Activated naive CD8-positive, alpha-beta T cell treated with anti-CD3 and anti-CD28 coated beads, Interleukin-2, amount 10 ng/mL, durations not matched to agents 7 days and 5 days (primary cell): ENCODE data around the gene PLIN5. TPM values are rescaled to one million over a fixed set of nuclear protein-coding genes. Genes with fewer than 3 reads are reported as not detected.
"Not testable (repeated sequence)": the region's sequence is repeated elsewhere in the genome, so short reads cannot be mapped to it uniquely, and the experiment has no call there.

Experiments
- ATAC-seq: fragments of 150-1000 bp; cut with Tn5 transposase; one replicate; pipeline ENCODE4 v1.10.0; 2021; ENCODE audit warnings: low read depth, moderate library complexity
- POLR2A ChIA-PET: fragments of 350-600 bp; sonication (Branson Sonifier 250); formaldehyde crosslinking; loops from one replicate; lab custom pipeline; 2021; ENCODE audit warnings: antibody characterized with exemption; lab: Charles Lee
- DNase-seq: peaks from one replicate; pipeline ENCODE4 v3.0.0; 2021
- H3K27ac Mint-ChIP-seq: one replicate; pipeline ENCODE4 v1.8.0; 2022; ENCODE audit warnings: mild to moderate bottlenecking, mixed read lengths
- H3K27me3 Mint-ChIP-seq: one replicate; pipeline ENCODE4 v1.8.0; 2022; ENCODE audit warnings: mild to moderate bottlenecking, moderate library complexity, mixed read lengths
- H3K36me3 Mint-ChIP-seq: one replicate; pipeline ENCODE4 v1.8.0; 2021; ENCODE audit warnings: mild to moderate bottlenecking, mixed read lengths
- H3K4me1 Mint-ChIP-seq: one replicate; pipeline ENCODE4 v1.8.0; 2021; ENCODE audit warnings: mixed read lengths
- H3K4me3 Mint-ChIP-seq: one replicate; pipeline ENCODE4 v1.8.0; 2022; ENCODE audit warnings: mild to moderate bottlenecking, moderate library complexity, mixed read lengths
- H3K9me3 Mint-ChIP-seq: one replicate; pipeline ENCODE4 v1.8.0; 2021; ENCODE audit warnings: mixed read lengths
- total RNA-seq, 2 experiments: library from RNA; stranded (reverse); gene quantifications; one replicate each; pipeline ENCODE4 v1.2.3, GENCODE V29; 2021

PLIN5 gene
- total RNA-seq, 2 experiments from 2014 or later = 0.37 to 1.1 TPM

- Mint-ChIP-seq H3K4me3 (no peak overlapping the region), H3K27ac (no peak overlapping the region), H3K27me3 (peaks cover 16% of the 10 kb centered on the region), H3K4me1 (peaks cover 2% of the 10 kb centered on the region), H3K9me3 (no peaks in the 10 kb centered on the region), H3K36me3 (no peaks in the 10 kb centered on the region)
- POLR2A ChIA-PET = interaction anchor here (1.3 kb wide), 1 partner anchor 62 kb away, joined by 6 read pairs; the partner anchor contains the start of gene HDGFL2
- ATAC-seq = no peak
- DNase-seq = no peak
Observed at GRCh38 chr19:4533835-4534424, 1.1 kb downstream of the PLIN5 start.

- ATAC-seq = no peak
Observed at GRCh38 chr19:4533334-4533733, 1.7 kb downstream of the PLIN5 start.

GRCh38 chr19:4531562-4532165 is 3.4 kb downstream of the PLIN5 start:
- Mint-ChIP-seq H3K4me3 (no peak overlapping the region), H3K4me1 (peaks cover 2% of the 10 kb centered on the region), H3K36me3 (no peaks in the 10 kb centered on the region), H3K27me3 (peaks cover 12% of the 10 kb centered on the region), H3K9me3 (no peaks in the 10 kb centered on the region), H3K27ac (no peak overlapping the region)
- no peak for ATAC-seq
- DNase-seq = no peak
- POLR2A ChIA-PET = no interaction called here

More at GRCh38 chr19:4533334-4533733, 1.7 kb downstream of the PLIN5 start:
- no peak for DNase-seq
- POLR2A ChIA-PET = no interaction called here
- Mint-ChIP-seq H3K36me3 (no peaks in the 10 kb centered on the region), H3K4me3 (no peak overlapping the region), H3K27me3 (peaks cover 16% of the 10 kb centered on the region), H3K4me1 (peaks cover 2% of the 10 kb centered on the region), H3K27ac (no peak overlapping the region), H3K9me3 (no peaks in the 10 kb centered on the region)

- Mint-ChIP-seq H3K27me3 (peaks cover 2% of the 10 kb centered on the region), H3K4me3 (no peak overlapping the region), H3K27ac (no peak overlapping the region), H3K4me1 (peaks cover 2% of the 10 kb centered on the region), H3K9me3 (no peaks in the 10 kb centered on the region), H3K36me3 (no peaks in the 10 kb centered on the region)
- no peak for ATAC-seq
- POLR2A ChIA-PET = no interaction called here
- DNase-seq = no peak
Observed at GRCh38 chr19:4529924-4530522, 5.0 kb downstream of the PLIN5 start.

GRCh38 chr19:4528843-4529242 is 6.2 kb downstream of the PLIN5 start:
- Mint-ChIP-seq H3K4me3 (no peak overlapping the region), H3K4me1 (peaks cover 2% of the 10 kb centered on the region), H3K27me3 (no peaks in the 10 kb centered on the region), H3K9me3 (no peaks in the 10 kb centered on the region), H3K27ac (no peak overlapping the region), H3K36me3 (no peaks in the 10 kb centered on the region)
- no peak for ATAC-seq
- DNase-seq = no peak
- POLR2A ChIA-PET = interaction anchor here (0.5 to 0.6 kb wide), 2 partner anchors 225 to 539 kb away, joined by 3 to 5 read pairs; partner anchors contain the start of gene FSD1

GRCh38 chr19:4527377-4527776 is 7.6 kb downstream of the PLIN5 start:
- H3K27ac Mint-ChIP-seq, H3K4me1 Mint-ChIP-seq, H3K9me3 Mint-ChIP-seq, ATAC-seq, H3K27me3 Mint-ChIP-seq, POLR2A ChIA-PET, H3K4me3 Mint-ChIP-seq, DNase-seq, H3K36me3 Mint-ChIP-seq: not testable (repeated sequence)

GRCh38 chr19:4525563-4526002 is 9.4 kb downstream of the PLIN5 start:
- Mint-ChIP-seq H3K27ac (no peak overlapping the region), H3K36me3 (no peaks in the 10 kb centered on the region), H3K4me3 (no peak overlapping the region), H3K9me3 (no peaks in the 10 kb centered on the region), H3K27me3 (no peaks in the 10 kb centered on the region), H3K4me1 (peaks cover 2% of the 10 kb centered on the region)
- DNase-seq (no peak), ATAC-seq (no peak)
- POLR2A ChIA-PET = interaction anchor here (0.6 to 1.3 kb wide), 2 partner anchors 33 to 54 kb away, joined by 3 to 4 read pairs; no protein-coding TSS in a partner anchor

- Mint-ChIP-seq H3K27ac (no peak overlapping the region), H3K4me3 (no peak overlapping the region), H3K4me1 (peaks cover 2% of the 10 kb centered on the region), H3K9me3 (no peaks in the 10 kb centered on the region), H3K36me3 (no peaks in the 10 kb centered on the region), H3K27me3 (no peaks in the 10 kb centered on the region)
- ATAC-seq (peak; percentile 74), DNase-seq (peak; percentile 80)
- POLR2A ChIA-PET = interaction anchor here (0.6 to 1.3 kb wide), 2 partner anchors 34 to 54 kb away, joined by 3 to 4 read pairs; no protein-coding TSS in a partner anchor
Observed at GRCh38 chr19:4524808-4525562, 10.0 kb downstream of the PLIN5 start.

GRCh38 chr19:4523306-4524110 is 11.5 kb downstream of the PLIN5 start:
- POLR2A ChIA-PET = no interaction called here
- Mint-ChIP-seq H3K36me3 (no peaks in the 10 kb centered on the region), H3K4me1 (peaks cover 2% of the 10 kb centered on the region), H3K4me3 (no peak overlapping the region), H3K27me3 (no peaks in the 10 kb centered on the region), H3K27ac (no peak overlapping the region), H3K9me3 (no peaks in the 10 kb centered on the region)
- peak; percentile 55 for DNase-seq
- no peak for ATAC-seq

- Mint-ChIP-seq H3K36me3 (no peaks in the 10 kb centered on the region), H3K27me3 (no peaks in the 10 kb centered on the region), H3K27ac (no peak overlapping the region), H3K4me1 (peaks cover 2% of the 10 kb centered on the region), H3K4me3 (no peak overlapping the region), H3K9me3 (no peaks in the 10 kb centered on the region)
- POLR2A ChIA-PET = no interaction called here
- ATAC-seq = no peak
- DNase-seq = no peak
Observed at GRCh38 chr19:4522291-4523002, 12.6 kb downstream of the PLIN5 start.

GRCh38 chr19:4521888-4522242 is 13.2 kb downstream of the PLIN5 start:
- POLR2A ChIA-PET = no interaction called here
- H3K4me1 Mint-ChIP-seq = peaks cover 2% of the 10 kb centered on the region

GRCh38 chr19:4521170-4521887 is 13.7 kb downstream of the PLIN5 start:
- Mint-ChIP-seq H3K36me3 (no peaks in the 10 kb centered on the region), H3K4me3 (no peak overlapping the region), H3K4me1 (peaks cover 2% of the 10 kb centered on the region), H3K9me3 (no peaks in the 10 kb centered on the region), H3K27me3 (no peaks in the 10 kb centered on the region), H3K27ac (no peak overlapping the region)
- POLR2A ChIA-PET = interaction anchor here (0.5 kb wide), 1 partner anchor 256 kb away, joined by 4 read pairs; no protein-coding TSS in a partner anchor
- ATAC-seq (no peak), DNase-seq (no peak)

More at GRCh38 chr19:4521888-4522242, 13.2 kb downstream of the PLIN5 start:
- no peaks in the 10 kb centered on the region for H3K9me3 Mint-ChIP-seq
- H3K27ac Mint-ChIP-seq = no peak overlapping the region
- H3K36me3 Mint-ChIP-seq = no peaks in the 10 kb centered on the region
- no peak for ATAC-seq
- DNase-seq = no peak
- no peak overlapping the region for H3K4me3 Mint-ChIP-seq
- no peaks in the 10 kb centered on the region for H3K27me3 Mint-ChIP-seq
